Ishikawa (cell line): ENCODE measurements around the gene GGCT.
A peak's percentile ranks its signal among the peaks of the same experiment; 100 is the strongest.

Source experiments
- CEBPB ChIP-seq: IDR thresholded peaks from 2 replicates; pipeline ENCODE4 v1.6.1; 2012
- CREB1 ChIP-seq: IDR thresholded peaks from 2 replicates; pipeline ENCODE4 v1.6.1; 2012; ENCODE audit warnings: low read depth
- EGR1 ChIP-seq: IDR thresholded peaks from 2 replicates; pipeline ENCODE4 v1.6.1; 2012
- EP300 ChIP-seq: IDR thresholded peaks from 2 replicates; pipeline ENCODE4 v1.6.1; 2012; ENCODE audit warnings: borderline replicate concordance
- FOXM1 ChIP-seq: IDR thresholded peaks from 2 replicates; pipeline ENCODE4 v1.6.1; 2012; ENCODE audit warnings: low read depth, borderline replicate concordance
- NFIC ChIP-seq: IDR thresholded peaks from 2 replicates; pipeline ENCODE4 v1.6.1; 2012
- RAD21 ChIP-seq: IDR thresholded peaks from 2 replicates; pipeline ENCODE4 v1.6.1; 2012; ENCODE audit warnings: low read depth
- TAF1 ChIP-seq: IDR thresholded peaks from 2 replicates; pipeline ENCODE4 v1.6.1; 2012; ENCODE audit warnings: low read depth, mild to moderate bottlenecking
- TCF12 ChIP-seq: IDR thresholded peaks from 2 replicates; pipeline ENCODE4 v1.6.1; 2012; ENCODE audit warnings: low read depth
- TEAD4 ChIP-seq: IDR thresholded peaks from 2 replicates; pipeline ENCODE4 v1.6.1; 2012
- YY1 ChIP-seq: IDR thresholded peaks from 2 replicates; pipeline ENCODE4 v1.6.1; 2012; ENCODE audit warnings: low read depth
- ZBTB7A ChIP-seq: IDR thresholded peaks from 2 replicates; pipeline ENCODE4 v1.6.1; 2012; ENCODE audit warnings: low read depth
- TF ChIP-seq, protein P1 (sequence below): IDR thresholded peaks from 2 replicates; pipeline ENCODE4 v1.6.1; 2012; ENCODE audit warnings: low read depth, mild to moderate bottlenecking
- TF ChIP-seq, protein P2 (sequence below): IDR thresholded peaks from 2 replicates; pipeline ENCODE4 v1.6.1; 2012
- TF ChIP-seq, protein P3 (sequence below): IDR thresholded peaks from 2 replicates; pipeline ENCODE4 v1.6.1; 2012

The GGCT gene, protein sequence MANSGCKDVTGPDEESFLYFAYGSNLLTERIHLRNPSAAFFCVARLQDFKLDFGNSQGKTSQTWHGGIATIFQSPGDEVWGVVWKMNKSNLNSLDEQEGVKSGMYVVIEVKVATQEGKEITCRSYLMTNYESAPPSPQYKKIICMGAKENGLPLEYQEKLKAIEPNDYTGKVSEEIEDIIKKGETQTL

GRCh38 chr7:30504301-30505173 lies at the start of gene GGCT:
Gene GGCT, minus strand, starts transcription at chr7:30504829. Its CDS starts 120 bp downstream, at chr7:30504709.
- TF ChIP-seq CEBPB (peak; percentile 61), YY1 (peak; percentile 21; the same call in 1 of the 2 replicates), TEAD4 (peak; percentile 37; the same call in 1 of the 2 replicates), EP300 (no peak), EGR1 (peak; percentile 72), RAD21 (no peak), CREB1 (no peak), FOXM1 (no peak), ZBTB7A (no peak; the same call in 1 of the 2 replicates), TCF12 (no peak), NFIC (no peak), TAF1 (peak; percentile 77)
- TF ChIP-seq, protein P1, sequence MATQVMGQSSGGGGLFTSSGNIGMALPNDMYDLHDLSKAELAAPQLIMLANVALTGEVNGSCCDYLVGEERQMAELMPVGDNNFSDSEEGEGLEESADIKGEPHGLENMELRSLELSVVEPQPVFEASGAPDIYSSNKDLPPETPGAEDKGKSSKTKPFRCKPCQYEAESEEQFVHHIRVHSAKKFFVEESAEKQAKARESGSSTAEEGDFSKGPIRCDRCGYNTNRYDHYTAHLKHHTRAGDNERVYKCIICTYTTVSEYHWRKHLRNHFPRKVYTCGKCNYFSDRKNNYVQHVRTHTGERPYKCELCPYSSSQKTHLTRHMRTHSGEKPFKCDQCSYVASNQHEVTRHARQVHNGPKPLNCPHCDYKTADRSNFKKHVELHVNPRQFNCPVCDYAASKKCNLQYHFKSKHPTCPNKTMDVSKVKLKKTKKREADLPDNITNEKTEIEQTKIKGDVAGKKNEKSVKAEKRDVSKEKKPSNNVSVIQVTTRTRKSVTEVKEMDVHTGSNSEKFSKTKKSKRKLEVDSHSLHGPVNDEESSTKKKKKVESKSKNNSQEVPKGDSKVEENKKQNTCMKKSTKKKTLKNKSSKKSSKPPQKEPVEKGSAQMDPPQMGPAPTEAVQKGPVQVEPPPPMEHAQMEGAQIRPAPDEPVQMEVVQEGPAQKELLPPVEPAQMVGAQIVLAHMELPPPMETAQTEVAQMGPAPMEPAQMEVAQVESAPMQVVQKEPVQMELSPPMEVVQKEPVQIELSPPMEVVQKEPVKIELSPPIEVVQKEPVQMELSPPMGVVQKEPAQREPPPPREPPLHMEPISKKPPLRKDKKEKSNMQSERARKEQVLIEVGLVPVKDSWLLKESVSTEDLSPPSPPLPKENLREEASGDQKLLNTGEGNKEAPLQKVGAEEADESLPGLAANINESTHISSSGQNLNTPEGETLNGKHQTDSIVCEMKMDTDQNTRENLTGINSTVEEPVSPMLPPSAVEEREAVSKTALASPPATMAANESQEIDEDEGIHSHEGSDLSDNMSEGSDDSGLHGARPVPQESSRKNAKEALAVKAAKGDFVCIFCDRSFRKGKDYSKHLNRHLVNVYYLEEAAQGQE, result no peak
- TF ChIP-seq, protein P2, sequence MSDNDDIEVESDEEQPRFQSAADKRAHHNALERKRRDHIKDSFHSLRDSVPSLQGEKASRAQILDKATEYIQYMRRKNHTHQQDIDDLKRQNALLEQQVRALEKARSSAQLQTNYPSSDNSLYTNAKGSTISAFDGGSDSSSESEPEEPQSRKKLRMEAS, result peak; percentile 91
- TF ChIP-seq, protein P3, sequence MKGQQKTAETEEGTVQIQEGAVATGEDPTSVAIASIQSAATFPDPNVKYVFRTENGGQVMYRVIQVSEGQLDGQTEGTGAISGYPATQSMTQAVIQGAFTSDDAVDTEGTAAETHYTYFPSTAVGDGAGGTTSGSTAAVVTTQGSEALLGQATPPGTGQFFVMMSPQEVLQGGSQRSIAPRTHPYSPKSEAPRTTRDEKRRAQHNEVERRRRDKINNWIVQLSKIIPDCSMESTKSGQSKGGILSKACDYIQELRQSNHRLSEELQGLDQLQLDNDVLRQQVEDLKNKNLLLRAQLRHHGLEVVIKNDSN, result peak; percentile 20; the same call in 1 of the 2 replicates

DNA sequence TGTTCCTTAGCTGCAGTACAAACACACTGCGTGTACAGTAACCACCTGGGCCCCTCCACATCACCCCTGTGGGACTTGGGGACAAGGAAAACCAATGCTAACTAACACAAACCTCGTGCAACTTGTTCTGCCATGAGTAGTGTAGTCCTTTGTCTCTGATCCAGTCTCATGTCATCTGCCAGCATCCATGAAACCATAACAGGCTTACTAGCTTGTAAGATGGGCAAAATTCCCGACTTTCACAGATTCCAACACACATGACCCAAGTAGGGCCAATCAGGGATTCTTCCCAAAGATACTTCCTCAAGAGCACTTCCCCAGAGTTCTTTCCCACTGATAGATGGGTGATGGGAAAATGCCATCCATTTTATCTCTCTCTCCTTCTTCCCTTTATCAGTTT lies 48.9 kb upstream of the GGCT start:
- TF ChIP-seq ZBTB7A (no peak), NFIC (no peak), TCF12 (no peak), TAF1 (no peak), TEAD4 (no peak), RAD21 (no peak), FOXM1 (no peak), YY1 (no peak), EP300 (no peak), EGR1 (no peak), CEBPB (no peak), CREB1 (no peak)
- TF ChIP-seq, protein P3, result no peak
- TF ChIP-seq, protein P1, result no peak
- TF ChIP-seq, protein P2, result no peak

- TF ChIP-seq EGR1 (no peak), CREB1 (no peak), RAD21 (no peak), TCF12 (no peak), CEBPB (no peak), NFIC (no peak), EP300 (no peak), YY1 (no peak), FOXM1 (no peak), TEAD4 (no peak), ZBTB7A (no peak), TAF1 (no peak)
- TF ChIP-seq, protein P2, result no peak
- TF ChIP-seq, protein P1, result no peak
- TF ChIP-seq, protein P3, result no peak
Measured at GRCh38 chr7:30553141-30553540, 48.5 kb upstream of the GGCT start.
